ENCODE results near the gene DHCR24.
A peak's percentile ranks its signal among the peaks of the same experiment; 100 is the strongest.
"Not testable (repeated sequence)": the region's sequence is repeated elsewhere in the genome, so short reads cannot be mapped to it uniquely, and the experiment has no call there.

The DHCR24 gene

GRCh38 chr1:54886724-54887664 is at the start of gene DHCR24:
DHCR24 (minus strand) TSS chr1:54887195; CDS start chr1:54887119, 76 bp downstream.
- no peaks in the 10 kb centered on the region for H3K27me3 ChIP-seq (ENCODE audit: low read depth)
- DNase-seq (ENCODE audit: low spot score in 2 of 2), result peak; percentile 85 to 90
- peaks cover 36% of the 10 kb centered on the region for H3K4me1 ChIP-seq
- peaks cover 27% of the 10 kb centered on the region for H3K36me3 ChIP-seq (replicated peaks)
- peak within 1 kb of the TSS; percentile 84 for H3K4me3 ChIP-seq
- no peaks in the 10 kb centered on the region for H3K9me3 ChIP-seq
- in situ Hi-C loops (cut with MboI; ENCODE audit: low sequenced_read_pairs), result no loop called here

- H3K4me1 ChIP-seq, result no peaks in the 10 kb centered on the region; the same call in 1 of the 2 replicates
- H3K27me3 ChIP-seq (ENCODE audit: low read depth), result no peaks in the 10 kb centered on the region; the same call in 1 of the 2 replicates
- no peak overlapping the region for H3K4me3 ChIP-seq
- peaks cover 3% of the 10 kb centered on the region; the same call in 1 of the 2 replicates for H3K9me3 ChIP-seq
- in situ Hi-C loops (cut with MboI; ENCODE audit: low sequenced_read_pairs), result no loop called here
- no peak for DNase-seq (ENCODE audit: low spot score in 2 of 2)
- no peaks in the 10 kb centered on the region for H3K36me3 ChIP-seq (replicated peaks)
Observed at GRCh38 chr1:54936791-54937190, 49.8 kb upstream of the DHCR24 start.

GRCh38 chr1:54934869-54935268 is 47.9 kb upstream of the DHCR24 start:
- Histone ChIP-seq H3K4me3 (no peak overlapping the region), H3K4me1 (no peaks in the 10 kb centered on the region), H3K9me3 (peaks cover 3% of the 10 kb centered on the region; the same call in 1 of the 2 replicates), H3K36me3 (replicated peaks) (no peaks in the 10 kb centered on the region), H3K27me3 (ENCODE audit: low read depth) (no peaks in the 10 kb centered on the region; the same call in 1 of the 2 replicates)
- in situ Hi-C loops (cut with MboI; ENCODE audit: low sequenced_read_pairs), result no loop called here
- peak in 1 of 2 experiments; percentile 29 for DNase-seq (ENCODE audit: low spot score in 2 of 2)

GRCh38 chr1:54934081-54934480 is 47.1 kb upstream of the DHCR24 start:
- H3K27me3 ChIP-seq (ENCODE audit: low read depth); H3K9me3 ChIP-seq; DNase-seq (ENCODE audit: low spot score in 2 of 2); H3K4me3 ChIP-seq; in situ Hi-C loops (cut with MboI; ENCODE audit: low sequenced_read_pairs); H3K36me3 ChIP-seq (replicated peaks); H3K4me1 ChIP-seq: not testable (repeated sequence)

- Histone ChIP-seq H3K9me3 (peaks cover 3% of the 10 kb centered on the region; the same call in 1 of the 2 replicates), H3K4me1 (no peaks in the 10 kb centered on the region; the same call in 1 of the 2 replicates), H3K36me3 (replicated peaks) (no peaks in the 10 kb centered on the region), H3K27me3 (ENCODE audit: low read depth) (no peaks in the 10 kb centered on the region), H3K4me3 (no peak overlapping the region)
- in situ Hi-C loops (cut with MboI; ENCODE audit: low sequenced_read_pairs), result no loop called here
- no peak for DNase-seq (ENCODE audit: low spot score in 2 of 2)
Observed at GRCh38 chr1:54931275-54931840, 44.4 kb upstream of the DHCR24 start.

GRCh38 chr1:54929700-54930099 is 42.7 kb upstream of the DHCR24 start:
- in situ Hi-C loops (cut with MboI; ENCODE audit: low sequenced_read_pairs), result no loop called here
- DNase-seq (ENCODE audit: low spot score in 2 of 2), result no peak
- Histone ChIP-seq H3K4me1 (no peaks in the 10 kb centered on the region; the same call in 1 of the 2 replicates), H3K36me3 (replicated peaks) (no peaks in the 10 kb centered on the region), H3K4me3 (no peak overlapping the region), H3K9me3 (peaks cover 3% of the 10 kb centered on the region; the same call in 1 of the 2 replicates), H3K27me3 (ENCODE audit: low read depth) (no peaks in the 10 kb centered on the region)

GRCh38 chr1:54928327-54928726 is 41.3 kb upstream of the DHCR24 start:
- Histone ChIP-seq H3K27me3 (ENCODE audit: low read depth) (no peaks in the 10 kb centered on the region), H3K36me3 (replicated peaks) (no peaks in the 10 kb centered on the region), H3K4me1 (no peaks in the 10 kb centered on the region; the same call in 1 of the 2 replicates), H3K4me3 (no peak overlapping the region), H3K9me3 (no peaks in the 10 kb centered on the region)
- in situ Hi-C loops (cut with MboI; ENCODE audit: low sequenced_read_pairs), result no loop called here
- DNase-seq (ENCODE audit: low spot score in 2 of 2), result no peak

- H3K36me3 ChIP-seq (replicated peaks), result no peaks in the 10 kb centered on the region
- DNase-seq (ENCODE audit: low spot score in 2 of 2), result no peak
- no peak overlapping the region for H3K4me3 ChIP-seq
- H3K4me1 ChIP-seq, result no peaks in the 10 kb centered on the region; the same call in 1 of the 2 replicates
- H3K9me3 ChIP-seq, result no peaks in the 10 kb centered on the region
- in situ Hi-C loops (cut with MboI; ENCODE audit: low sequenced_read_pairs), result no loop called here
- no peaks in the 10 kb centered on the region for H3K27me3 ChIP-seq (ENCODE audit: low read depth)
Observed at GRCh38 chr1:54927472-54928240, 40.7 kb upstream of the DHCR24 start.

GRCh38 chr1:54926970-54927369 is 40.0 kb upstream of the DHCR24 start:
- no peak for DNase-seq (ENCODE audit: low spot score in 2 of 2)
- no peak overlapping the region for H3K4me3 ChIP-seq
- H3K9me3 ChIP-seq, result no peaks in the 10 kb centered on the region
- H3K4me1 ChIP-seq, result no peaks in the 10 kb centered on the region; the same call in 1 of the 2 replicates
- no peaks in the 10 kb centered on the region; the same call in 1 of the 2 replicates for H3K27me3 ChIP-seq (ENCODE audit: low read depth)
- no peaks in the 10 kb centered on the region for H3K36me3 ChIP-seq (replicated peaks)
- in situ Hi-C loops (cut with MboI; ENCODE audit: low sequenced_read_pairs), result no loop called here

- in situ Hi-C loops (cut with MboI; ENCODE audit: low sequenced_read_pairs), result no loop called here
- no peaks in the 10 kb centered on the region; the same call in 1 of the 2 replicates for H3K4me1 ChIP-seq
- H3K9me3 ChIP-seq, result no peaks in the 10 kb centered on the region
- no peaks in the 10 kb centered on the region for H3K36me3 ChIP-seq (replicated peaks)
- no peak for DNase-seq (ENCODE audit: low spot score in 2 of 2)
- H3K4me3 ChIP-seq, result no peak overlapping the region
- H3K27me3 ChIP-seq (ENCODE audit: low read depth), result peaks cover 5% of the 10 kb centered on the region; the same call in 1 of the 2 replicates
Observed at GRCh38 chr1:54922921-54923421, 36.0 kb upstream of the DHCR24 start.

- Histone ChIP-seq H3K4me1 (peaks cover 2% of the 10 kb centered on the region; the same call in 1 of the 2 replicates), H3K27me3 (ENCODE audit: low read depth) (peaks cover 5% of the 10 kb centered on the region; the same call in 1 of the 2 replicates)
Observed at GRCh38 chr1:54922040-54922761, 35.2 kb upstream of the DHCR24 start.

GRCh38 chr1:54919367-54920359 is 32.7 kb upstream of the DHCR24 start:
- Histone ChIP-seq H3K27me3 (ENCODE audit: low read depth) (peaks cover 5% of the 10 kb centered on the region; the same call in 1 of the 2 replicates), H3K4me3 (no peak overlapping the region), H3K36me3 (replicated peaks) (no peaks in the 10 kb centered on the region), H3K4me1 (peaks cover 3% of the 10 kb centered on the region; the same call in 1 of the 2 replicates), H3K9me3 (no peaks in the 10 kb centered on the region)
- in situ Hi-C loops (cut with MboI; ENCODE audit: low sequenced_read_pairs), result no loop called here
- DNase-seq (ENCODE audit: low spot score in 2 of 2), result no peak

More at GRCh38 chr1:54922040-54922761, 35.2 kb upstream of the DHCR24 start:
- no peak for DNase-seq (ENCODE audit: low spot score in 2 of 2)
- Histone ChIP-seq H3K36me3 (replicated peaks) (no peaks in the 10 kb centered on the region), H3K9me3 (no peaks in the 10 kb centered on the region), H3K4me3 (no peak overlapping the region)
- in situ Hi-C loops (cut with MboI; ENCODE audit: low sequenced_read_pairs), result no loop called here
